HCT116 (cell line): ENCODE results near the gene ZBED2. TPM values are rescaled to one million over a fixed set of nuclear protein-coding genes. Genes with fewer than 3 reads are reported as not detected.

Experiments used
- ATAC-seq: fragments of 200-7000 bp; cut with Tn5 transposase; 2 replicates; pipeline ENCODE4 v1.9.1; 2020; ENCODE audit warnings: mild to moderate bottlenecking, moderate library complexity
- BruUV-seq: library from RNA; stranded (reverse); fragments of 400-500 nt; replicated peaks from 2 replicates; lab custom pipeline; 2021; lab: Mats Ljungman, UMichigan
- CTCF ChIA-PET: fragments of 300-600 bp; sonication (Branson Sonifier 250); formaldehyde crosslinking; loops from one replicate; lab custom pipeline; 2021; ENCODE audit warnings: antibody characterized with exemption; lab: Charles Lee
- POLR2A ChIA-PET: fragments of 300-600, 350-600 bp; sonication (Branson Sonifier 250); formaldehyde crosslinking; loops from one replicate; lab custom pipeline; 2021; ENCODE audit warnings: antibody characterized with exemption; lab: Charles Lee
- RAD21 ChIA-PET, 2 experiments: fragments of 300-600 bp; sonication (Branson Sonifier 250); formaldehyde crosslinking; loops; one replicate each; lab custom pipeline; 2023; ENCODE audit warnings: low total read pairs in 2 of 2; ENCODE audit not compliant: uncharacterized antibody in 2 of 2, unreplicated experiment in 2 of 2, low non-redundant PET in 1 of 2; lab: Charles Lee
- DNase-seq: peaks from one replicate; pipeline ENCODE4 v3.0.0-alpha.2; 2010; ENCODE audit warnings: low read depth, low spot score
- H2AFZ ChIP-seq: fragments of 200-600 bp; shearing (Covaris generic), sonication (generic); 2 replicates; pipeline ENCODE4 v1.6.1; 2017; ENCODE audit warnings: low read depth, mixed run types, mixed read lengths, antibody characterized with exemption, low read length; ENCODE audit not compliant: poor library complexity, severe bottlenecking
- H3K27ac ChIP-seq: 2 replicates; pipeline ENCODE4 v1.5.1; 2012; ENCODE audit warnings: low read depth, low read length
- H3K27me3 ChIP-seq: fragments of 200-600 bp; sonication (generic); 2 replicates; pipeline ENCODE4 v1.6.1; 2016; ENCODE audit warnings: mixed run types, low read length, mixed read lengths; ENCODE audit not compliant: insufficient read depth
- H3K36me3 ChIP-seq, 2 experiments: fragments of 200-500 bp in 1 of 2; fragments of 200-600 bp in 1 of 2; sonication (Bioruptor generic) in 1 of 2; sonication (generic) in 1 of 2; 2 replicates each; pipeline versions ENCODE4 v1.5.1 to v1.6.1; 2014 to 2016; ENCODE audit warnings: low read length in 2 of 2, inconsistent platforms in 1 of 2, mixed read lengths in 1 of 2, mixed run types in 1 of 2; ENCODE audit not compliant: insufficient read depth in 2 of 2, control insufficient read depth in 1 of 2
- H3K4me1 ChIP-seq, 2 experiments: fragments of 200-600 bp in 1 of 2; sonication (generic) in 1 of 2; 2 replicates each; pipeline versions ENCODE4 v1.5.1 to v1.6.1; 2012 to 2017; ENCODE audit warnings: low read length in 2 of 2, inconsistent platforms in 1 of 2, mild to moderate bottlenecking in 1 of 2, mixed read lengths in 1 of 2, mixed run types in 1 of 2, moderate library complexity in 1 of 2; ENCODE audit not compliant: insufficient read depth in 2 of 2, control insufficient read depth in 1 of 2
- H3K4me2 ChIP-seq: fragments of 200-600 bp; sonication (generic); 2 replicates; pipeline ENCODE4 v1.6.1; 2017; ENCODE audit warnings: mixed run types, low read length, mixed read lengths
- H3K4me3 ChIP-seq, 2 experiments: fragments of 200-600 bp in 1 of 2; sonication (generic) in 1 of 2; replicated peaks in 1 of 2; 2 replicates each; pipeline ENCODE4 v1.5.1; 2011 to 2016; ENCODE audit warnings: low read length in 2 of 2, control low read depth in 1 of 2, low read depth in 1 of 2, mild to moderate bottlenecking in 1 of 2, mixed read lengths in 1 of 2, mixed run types in 1 of 2
- H3K79me2 ChIP-seq: fragments of 200-600 bp; sonication (generic); 2 replicates; pipeline ENCODE4 v1.6.1; 2017; ENCODE audit warnings: mild to moderate bottlenecking, mixed run types, low read length, moderate library complexity, mixed read lengths; ENCODE audit not compliant: insufficient read depth
- H3K9ac ChIP-seq: fragments of 200-600 bp; sonication (generic); 2 replicates; pipeline ENCODE4 v1.6.1; 2016; ENCODE audit warnings: low read length, mixed read lengths
- H3K9me2 ChIP-seq: fragments of 200-600 bp; sonication (generic), shearing (Covaris generic); 2 replicates; pipeline ENCODE4 v1.6.1; 2017; ENCODE audit warnings: mixed run types, mild to moderate bottlenecking, moderate library complexity; ENCODE audit not compliant: insufficient read depth
- H3K9me3 ChIP-seq, 2 experiments: fragments of 200-500 bp in 1 of 2; fragments of 200-600 bp in 1 of 2; sonication (Bioruptor generic) in 1 of 2; sonication (generic) in 1 of 2; 2 replicates each; pipeline ENCODE4 v1.6.1; 2014 to 2017; ENCODE audit warnings: low read length in 2 of 2, mixed read lengths in 2 of 2, inconsistent platforms in 1 of 2, low read depth in 1 of 2, mild to moderate bottlenecking in 1 of 2, mixed run types in 1 of 2, moderate library complexity in 1 of 2; ENCODE audit not compliant: control insufficient read depth in 1 of 2, insufficient read depth in 1 of 2
- H4K20me1 ChIP-seq: fragments of 200-600 bp; sonication (generic), shearing (Covaris generic); 2 replicates; pipeline ENCODE4 v1.6.1; 2017; ENCODE audit warnings: mixed run types, mild to moderate bottlenecking, moderate library complexity; ENCODE audit not compliant: insufficient read depth
- EGR1 ChIP-seq: IDR thresholded peaks from 2 replicates; pipeline ENCODE4 v1.6.1; 2012; ENCODE audit warnings: low read depth
- EZH2 ChIP-seq: fragments of 200-600 bp; sonication (generic); IDR thresholded peaks from 2 replicates; pipeline ENCODE4 v1.6.1; 2017; ENCODE audit warnings: antibody characterized with exemption, mixed run types
- EZH2phosphoT487 ChIP-seq: fragments of 200-600 bp; IDR thresholded peaks from 2 replicates; pipeline ENCODE4 v1.6.1; 2018; ENCODE audit warnings: antibody characterized with exemption, borderline replicate concordance
- FOSL1 ChIP-seq: IDR thresholded peaks from 2 replicates; pipeline ENCODE4 v1.6.1; 2012; ENCODE audit warnings: low read depth
- JUND ChIP-seq: IDR thresholded peaks from 2 replicates; pipeline ENCODE4 v1.6.1; 2012
- POLR2A ChIP-seq: IDR thresholded peaks from 2 replicates; pipeline ENCODE4 v1.7.0; 2011; ENCODE audit warnings: borderline replicate concordance; ENCODE audit not compliant: insufficient read depth, insufficient read length; ENCODE audit errors: extremely low read depth
- POLR2AphosphoS5 ChIP-seq: IDR thresholded peaks from 2 replicates; pipeline ENCODE4 v1.6.1; 2011; ENCODE audit warnings: mild to moderate bottlenecking, low read depth, low read length, moderate library complexity
- REST ChIP-seq: IDR thresholded peaks from 2 replicates; pipeline ENCODE4 v1.6.1; 2012; ENCODE audit warnings: low read depth
- SRF ChIP-seq: IDR thresholded peaks from 2 replicates; pipeline ENCODE4 v1.6.1; 2012; ENCODE audit warnings: low read depth
- TCF7L2 ChIP-seq: IDR thresholded peaks from 2 replicates; pipeline ENCODE4 v1.7.0; 2011; ENCODE audit warnings: borderline replicate concordance, inconsistent platforms; ENCODE audit not compliant: insufficient read depth, insufficient read length; ENCODE audit errors: extremely low read depth
- YY1 ChIP-seq: IDR thresholded peaks from 2 replicates; pipeline ENCODE4 v1.6.1; 2011; ENCODE audit warnings: low read length, low read depth, moderate library complexity, mild to moderate bottlenecking; ENCODE audit not compliant: insufficient replicate concordance; ENCODE audit errors: extremely low read depth
- ZBTB33 ChIP-seq: IDR thresholded peaks from 2 replicates; pipeline ENCODE4 v1.6.1; 2011; ENCODE audit warnings: mild to moderate bottlenecking, low read length, moderate library complexity; ENCODE audit not compliant: insufficient replicate concordance; ENCODE audit errors: extremely low read depth
- ZFX ChIP-seq: fragments of 450-650 bp; IDR thresholded peaks from 2 replicates; pipeline ENCODE4 v1.6.1; 2017
- intact Hi-C: fragments of 100-400 bp; cut with micrococcal nuclease; formaldehyde crosslinking; loops from 2 replicates; pipeline ENCODE4 v1.10.0; 2022
- total RNA-seq: library from RNA; stranded (reverse); gene quantifications from one replicate; pipeline ENCODE4 v1.2.1, GENCODE V29; 2021; ENCODE audit not compliant: unreplicated experiment

Gene ZBED2
- total RNA-seq, 1 experiment from 2014 or later, result 16.1 TPM

GRCh38 chr3:111577798-111578685 is 17.1 kb downstream of the ZBED2 start (continued):
- TF ChIP-seq REST (no peak), EGR1 (no peak), SRF (no peak), POLR2A (no peak), POLR2AphosphoS5 (no peak), ZFX (no peak)

- intact Hi-C loops, result loop anchor here (1.0 to 10.0 kb wide), 3 partner anchors 114 to 398 kb away; partner anchors contain the start of gene ABHD10
- POLR2A ChIA-PET, result no interaction called here
Measured at GRCh38 chr3:111577113-111577512, 18.0 kb downstream of the ZBED2 start.

More at GRCh38 chr3:111577113-111577512, 18.0 kb downstream of the ZBED2 start:
- no peaks in the 10 kb centered on the region for H3K27me3 ChIP-seq
- CTCF ChIA-PET, result interaction anchor here (0.6 to 2.5 kb wide), 12 partner anchors 16 to 437 kb away, joined by 3 to 34 read pairs (median 6); no protein-coding TSS in a partner anchor
- TF ChIP-seq JUND (no peak), SRF (no peak), POLR2AphosphoS5 (no peak), EZH2phosphoT487 (no peak), TCF7L2 (no peak), EZH2 (no peak), EGR1 (no peak), ZBTB33 (no peak), FOSL1 (no peak), YY1 (no peak)
- TF ChIP-seq, all 23 proteins: peak for 0
- H3K4me3 ChIP-seq, result no peak overlapping the region
- H2AFZ ChIP-seq, result peak overlapping the region; percentile 55
- H3K4me2 ChIP-seq, result no peak overlapping the region
- RAD21 ChIA-PET, result interaction anchor here (1.0 to 1.8 kb wide), 4 partner anchors 92 to 140 kb away, joined by 3 to 12 read pairs (median 4); no protein-coding TSS in a partner anchor
- DNase-seq (no peak), ATAC-seq (no peak)
- no peaks in the 10 kb centered on the region for H3K36me3 ChIP-seq
- H3K9ac ChIP-seq, result no peak overlapping the region
- peaks cover 23 to 55% of the 10 kb centered on the region in 2 experiments for H3K4me1 ChIP-seq
- no peaks in the 10 kb centered on the region for H3K9me3 ChIP-seq
- no peaks in the 10 kb centered on the region for H3K9me2 ChIP-seq
- H3K79me2 ChIP-seq, result no peaks in the 10 kb centered on the region
- peak overlapping the region; percentile 33; the same call in 1 of the 2 replicates for H3K27ac ChIP-seq
- no peaks in the 10 kb centered on the region for H4K20me1 ChIP-seq
- no TSS peak for BruUV-seq
